Activated CD4-positive, alpha-beta T cell treated with anti-CD3 and anti-CD28 coated beads, Interleukin-2, amount 50 U/mL, for 48 hours (primary cell): Measurements from ENCODE around the gene ZDHHC9.

Source experiments
- DNase-seq, 2 experiments: peaks; one replicate each; pipeline ENCODE4 v3.0.0-alpha.2; 2020

ZDHHC9 gene

GRCh38 chrX:129818123-129818522 lies 25.6 kb downstream of the ZDHHC9 start:
- no peak for DNase-seq

DNA sequence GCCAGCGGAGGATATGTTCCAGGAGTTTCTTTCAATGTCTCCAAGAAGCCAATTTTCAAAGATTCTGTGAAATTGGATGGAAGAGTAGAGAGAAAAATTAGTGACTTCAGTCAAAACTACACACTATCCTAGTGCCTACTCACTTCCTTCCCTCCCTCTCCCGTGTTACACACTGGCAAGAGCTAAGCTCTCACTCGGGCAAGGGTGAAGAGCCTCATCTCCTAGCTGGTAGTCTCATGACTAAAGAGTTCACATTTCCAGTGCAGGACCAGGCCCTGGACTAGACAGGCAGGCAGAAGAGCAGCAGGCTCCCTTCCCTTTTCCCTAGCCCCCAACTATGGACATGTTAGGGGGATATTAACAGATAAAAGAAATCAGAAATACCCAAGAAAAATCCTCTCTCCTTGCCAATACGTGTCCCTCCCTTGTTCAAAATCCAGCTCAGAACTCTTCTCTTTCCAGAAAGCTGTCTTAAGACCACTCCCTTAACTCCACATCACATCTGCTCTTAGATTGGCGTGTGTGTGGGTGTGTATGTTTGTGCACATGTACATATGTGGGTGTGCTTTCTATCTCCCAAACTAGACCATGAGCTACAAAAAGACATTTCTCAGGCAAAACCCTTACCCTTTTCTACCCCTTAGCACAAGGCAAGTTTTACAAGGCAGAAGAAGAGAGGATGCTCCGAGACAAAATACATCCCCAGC lies 29.9 kb downstream of the ZDHHC9 start:
- no peak for DNase-seq

- DNase-seq = no peak
Measured at GRCh38 chrX:129808829-129809796, 34.6 kb downstream of the ZDHHC9 start.

DNA sequence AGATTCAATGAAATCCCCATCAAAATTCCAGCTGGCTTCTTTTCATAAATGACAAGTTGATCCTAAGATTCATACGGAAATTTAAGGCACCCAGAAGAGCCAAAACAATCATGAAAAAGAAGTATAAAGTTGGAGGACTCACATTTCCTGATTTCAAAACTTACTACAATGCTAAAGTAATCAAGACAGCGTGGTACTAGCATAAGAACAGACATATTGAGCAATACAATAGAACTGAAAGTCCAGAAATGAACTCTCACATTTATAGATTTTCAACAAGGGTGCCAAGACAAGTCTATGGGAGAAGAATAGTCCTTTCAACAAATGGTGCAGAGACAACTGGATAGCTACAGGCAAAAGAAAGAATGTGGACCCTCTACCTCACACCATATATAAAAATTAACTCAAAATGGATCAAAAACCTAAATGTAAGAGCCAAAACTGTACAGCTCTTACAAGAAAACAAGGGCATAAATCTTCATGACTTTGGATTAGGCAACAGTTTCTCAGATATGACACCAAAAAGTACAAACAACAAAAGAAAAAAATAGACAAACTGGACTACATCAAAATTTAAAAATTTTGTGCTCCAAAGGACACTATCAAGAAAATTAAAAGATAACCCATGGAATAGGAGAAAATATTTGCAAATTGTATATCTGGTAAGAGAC lies 35.4 kb downstream of the ZDHHC9 start:
- no peak for DNase-seq

DNA sequence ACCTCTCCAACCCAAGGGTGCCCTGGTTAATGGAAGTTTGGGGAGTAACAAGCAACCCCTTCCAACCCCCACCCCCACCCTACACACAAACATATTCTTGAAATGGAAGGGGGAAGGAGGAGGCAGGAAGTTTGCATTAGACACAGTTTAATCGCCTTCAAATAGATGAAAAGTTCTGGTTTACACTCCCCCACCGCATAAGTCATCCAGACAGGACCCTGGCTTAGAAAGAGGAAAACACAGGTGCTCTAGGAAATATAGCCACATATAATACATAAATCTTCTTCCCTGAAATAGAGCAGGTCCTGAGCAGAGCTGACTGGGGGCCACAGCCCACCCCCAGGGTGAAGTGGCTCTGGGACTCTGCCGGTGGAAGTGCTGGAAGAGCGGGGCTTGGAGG lies 38.9 kb downstream of the ZDHHC9 start:
- DNase-seq = no peak

DNA sequence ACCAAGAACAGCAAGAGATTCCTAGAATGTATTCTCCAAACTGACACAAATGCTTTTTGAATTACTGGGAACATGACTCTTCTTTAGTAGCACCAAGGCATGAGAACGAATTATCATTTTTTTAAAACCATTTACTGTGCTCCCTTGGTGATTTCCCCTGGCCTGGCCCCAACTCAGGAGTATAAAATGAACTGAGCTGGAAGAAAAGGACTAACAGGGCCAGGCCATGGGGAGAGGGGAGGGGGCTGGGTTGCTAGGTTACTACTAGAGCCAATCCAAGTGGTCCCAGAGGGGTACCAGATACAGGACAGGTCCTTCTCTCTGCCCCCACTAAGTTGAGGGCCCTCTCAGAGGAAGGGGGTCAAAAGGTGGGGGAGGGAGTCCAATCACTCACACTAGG lies 40.8 kb downstream of the ZDHHC9 start:
- no peak for DNase-seq

GRCh38 chrX:129800186-129800585 lies 43.5 kb downstream of the ZDHHC9 start:
- no peak for DNase-seq

GRCh38 chrX:129798888-129799287 lies 44.8 kb downstream of the ZDHHC9 start:
- DNase-seq = peak; percentile 49 to 59

DNA sequence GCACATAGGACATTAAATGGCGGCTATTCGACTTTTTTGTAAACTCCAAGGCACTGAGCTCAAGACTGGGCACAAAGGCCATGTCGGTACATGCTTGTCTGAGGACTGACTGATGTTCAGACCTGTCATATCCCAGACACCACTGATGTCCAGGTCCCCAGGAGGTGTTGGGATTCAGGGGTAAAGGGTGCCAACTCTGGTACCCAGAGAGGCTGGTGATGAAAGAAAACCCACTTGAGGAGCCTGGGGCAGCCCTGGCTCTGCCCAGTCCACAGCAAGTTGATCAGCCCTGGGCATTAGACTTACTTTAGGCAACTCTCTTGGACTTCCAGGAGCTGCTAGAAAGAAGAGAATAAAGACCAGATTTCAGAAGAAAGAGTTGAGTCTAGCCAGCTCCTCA lies 45.2 kb downstream of the ZDHHC9 start:
- no peak for DNase-seq

- no peak for DNase-seq
Measured at GRCh38 chrX:129797251-129797906, 46.3 kb downstream of the ZDHHC9 start.

- no peak for DNase-seq
Measured at GRCh38 chrX:129795584-129795983, 48.1 kb downstream of the ZDHHC9 start.

- no peak for DNase-seq
Measured at GRCh38 chrX:129793604-129794191, 50.0 kb downstream of the ZDHHC9 start.

DNA sequence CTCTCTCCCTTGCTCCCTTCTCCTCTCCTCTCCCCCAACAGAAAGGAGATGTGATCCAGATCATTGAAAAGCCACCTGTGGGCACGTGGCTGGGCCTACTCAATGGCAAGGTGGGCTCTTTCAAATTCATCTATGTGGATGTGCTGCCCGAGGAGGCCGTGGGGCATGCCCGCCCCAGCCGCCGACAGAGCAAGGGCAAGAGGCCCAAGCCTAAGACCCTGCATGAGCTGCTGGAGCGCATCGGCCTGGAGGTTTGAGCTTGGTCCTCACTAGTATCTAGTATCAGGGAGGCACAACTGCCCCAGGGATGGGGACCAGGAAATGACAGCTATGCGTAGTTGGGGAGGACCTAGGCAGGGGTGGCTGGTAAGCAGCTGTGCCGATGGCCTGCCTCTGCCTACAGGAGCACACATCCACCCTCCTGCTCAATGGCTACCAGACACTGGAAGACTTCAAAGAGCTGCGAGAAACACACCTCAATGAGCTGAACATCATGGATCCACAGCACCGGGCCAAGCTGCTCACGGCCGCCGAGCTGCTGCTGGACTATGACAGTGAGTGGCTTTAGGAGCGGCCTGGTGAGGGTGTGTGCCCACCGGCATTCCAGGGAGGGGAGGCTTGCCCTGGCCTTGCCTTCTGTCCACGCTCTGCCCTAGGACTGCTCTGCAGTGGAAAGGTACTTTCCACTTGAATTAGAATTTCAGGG lies 50.9 kb downstream of the ZDHHC9 start:
- no peak for DNase-seq

- no peak for DNase-seq
Measured at GRCh38 chrX:129791961-129792570, 51.6 kb downstream of the ZDHHC9 start.

DNA sequence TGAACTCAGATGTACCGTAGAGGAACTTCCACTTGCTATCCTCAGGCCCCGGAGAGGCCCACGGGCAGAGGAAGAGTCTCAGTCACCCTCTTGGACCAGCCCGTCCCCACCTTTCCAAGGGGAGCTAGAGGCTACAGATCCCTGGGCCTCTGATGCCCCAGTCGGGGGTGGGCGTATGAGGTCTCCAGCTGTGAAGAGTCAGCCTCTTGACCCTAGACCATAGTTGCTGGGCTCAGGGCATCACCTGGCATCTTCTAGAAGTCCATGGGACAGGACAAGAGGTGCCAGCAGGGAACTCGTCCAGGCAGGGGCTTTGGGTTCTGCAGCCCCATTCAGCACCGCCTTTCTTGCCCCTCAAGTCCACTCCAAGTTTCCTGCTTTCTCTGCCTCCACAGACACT lies 52.4 kb downstream of the ZDHHC9 start:
- no peak for DNase-seq

DNA sequence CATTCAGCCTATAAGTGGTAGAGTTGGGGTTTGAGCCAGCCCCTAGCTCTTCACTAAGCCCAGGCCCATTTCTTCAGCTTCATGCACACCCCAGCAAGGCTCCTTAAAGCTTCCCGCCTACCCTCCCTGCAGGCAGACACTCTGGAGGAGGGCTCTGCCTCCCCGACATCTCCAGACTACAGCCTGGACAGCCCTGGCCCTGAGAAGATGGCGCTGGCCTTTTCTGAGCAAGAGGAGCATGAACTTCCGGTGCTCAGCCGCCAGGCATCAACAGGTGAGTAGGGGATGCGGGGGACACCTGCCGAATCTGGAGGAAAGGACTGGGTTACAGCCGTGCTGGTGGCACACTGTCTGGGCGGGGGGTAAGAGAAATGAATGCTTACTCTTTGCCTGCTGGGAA lies 52.9 kb downstream of the ZDHHC9 start:
- no peak for DNase-seq

DNA sequence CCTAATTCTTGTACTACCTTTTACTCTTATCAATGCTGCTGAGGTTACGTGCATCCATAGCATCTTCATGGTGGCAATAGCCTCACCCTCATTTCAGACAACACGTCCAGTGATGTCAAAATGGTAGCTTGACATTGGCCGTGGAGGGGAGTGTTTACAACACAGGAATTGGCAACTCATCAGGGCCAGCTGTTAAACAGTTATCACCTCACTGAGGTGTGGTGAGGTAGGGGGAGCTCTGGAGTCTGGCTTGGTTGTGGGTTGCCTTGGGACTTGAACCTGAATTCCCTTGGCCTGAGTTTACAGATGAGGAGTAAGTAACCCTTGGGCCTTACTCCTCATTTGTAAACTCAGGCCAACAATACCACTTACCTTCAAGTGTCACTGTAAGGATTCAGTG lies 53.5 kb downstream of the ZDHHC9 start:
- no peak for DNase-seq

DNA sequence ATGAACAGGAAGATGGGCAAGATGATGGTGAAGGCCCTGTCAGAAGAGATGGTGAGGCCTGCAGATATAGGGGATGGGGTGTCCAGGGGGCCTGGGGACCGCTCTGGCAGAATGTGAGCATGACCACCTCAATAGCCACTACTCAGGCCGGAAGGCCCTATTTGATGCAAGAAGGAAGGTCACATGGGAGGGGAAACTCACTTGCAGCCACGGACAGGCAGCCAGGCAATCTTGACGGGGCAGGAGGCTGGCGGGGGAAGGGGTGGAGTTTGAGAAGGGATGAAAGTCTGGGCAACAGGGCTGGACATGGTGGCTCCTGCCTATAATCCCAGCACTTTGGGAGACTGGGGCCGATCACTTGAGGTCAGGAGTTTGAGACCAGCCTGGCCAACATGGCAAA lies 55.2 kb downstream of the ZDHHC9 start:
- no peak for DNase-seq

- no peak for DNase-seq
Measured at GRCh38 chrX:129787336-129788055, 56.2 kb downstream of the ZDHHC9 start.

GRCh38 chrX:129786210-129786651 lies 57.5 kb downstream of the ZDHHC9 start:
- no peak for DNase-seq
